Measurements from ENCODE around the gene PLEKHG5.
"Not testable (repeated sequence)": the region's sequence is repeated elsewhere in the genome, so short reads cannot be mapped to it uniquely, and the experiment has no call there.

The PLEKHG5 gene

GRCh38 chr1:6454856-6455751 is 36.4 kb downstream of the PLEKHG5 start:
- Histone ChIP-seq H3K9me3 (ENCODE audit: insufficient read depth, low read depth, low read length) (no peaks in the 10 kb centered on the region), H3K9ac (ENCODE audit: low read depth, low read length) (no peak overlapping the region), H3K27ac (ENCODE audit: low read length) (no peak overlapping the region), H3K4me3 (ENCODE audit: low read length) (no peak overlapping the region; the same call in 1 of the 2 replicates), H3K27me3 (ENCODE audit: insufficient read depth, low read length) (peaks cover 54% of the 10 kb centered on the region), H3K4me1 (ENCODE audit: insufficient read depth, low read length) (no peaks in the 10 kb centered on the region), H3K36me3 (ENCODE audit: insufficient read depth, low read depth, low read length) (no peaks in the 10 kb centered on the region)

GRCh38 chr1:6453895-6454855 is 37.3 kb downstream of the PLEKHG5 start:
- H3K9me3 ChIP-seq (ENCODE audit: insufficient read depth, low read depth, low read length); H3K36me3 ChIP-seq (ENCODE audit: insufficient read depth, low read depth, low read length); H3K27ac ChIP-seq (ENCODE audit: low read length); H3K4me1 ChIP-seq (ENCODE audit: insufficient read depth, low read length); H3K4me3 ChIP-seq (ENCODE audit: low read length); H3K9ac ChIP-seq (ENCODE audit: low read depth, low read length): not testable (repeated sequence)
- peaks cover 63% of the 10 kb centered on the region for H3K27me3 ChIP-seq (ENCODE audit: insufficient read depth, low read length)

GRCh38 chr1:6450943-6451373 is 40.5 kb downstream of the PLEKHG5 start:
- Histone ChIP-seq H3K4me3 (ENCODE audit: low read length) (no peak overlapping the region), H3K4me1 (ENCODE audit: insufficient read depth, low read length) (peaks cover 8% of the 10 kb centered on the region; the same call in 1 of the 2 replicates), H3K27me3 (ENCODE audit: insufficient read depth, low read length) (peaks cover 71% of the 10 kb centered on the region), H3K36me3 (ENCODE audit: insufficient read depth, low read depth, low read length) (no peaks in the 10 kb centered on the region), H3K9ac (ENCODE audit: low read depth, low read length) (no peak overlapping the region), H3K27ac (ENCODE audit: low read length) (no peak overlapping the region), H3K9me3 (ENCODE audit: insufficient read depth, low read depth, low read length) (no peaks in the 10 kb centered on the region)

DNA sequence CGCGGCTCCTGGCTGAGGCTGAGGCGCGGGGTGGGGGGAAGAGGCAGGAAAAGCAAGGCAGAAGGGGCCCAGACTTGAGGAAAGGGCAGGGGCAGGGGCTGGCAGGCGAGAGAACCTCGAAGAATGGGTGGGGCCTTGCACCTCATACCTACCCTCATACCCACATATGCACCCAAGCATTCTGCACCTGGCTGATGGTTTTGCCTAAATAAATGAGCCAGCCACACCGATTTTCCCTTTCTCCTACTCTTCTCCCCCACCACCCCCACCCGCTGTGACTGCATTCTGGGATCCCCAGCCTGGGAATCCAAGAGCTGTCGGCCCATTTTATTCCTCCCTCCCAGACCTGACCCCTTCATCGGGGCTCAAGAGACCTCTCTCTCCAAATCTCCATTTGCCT is 41.0 kb downstream of the PLEKHG5 start:
- H3K36me3 ChIP-seq (ENCODE audit: insufficient read depth, low read depth, low read length); H3K9ac ChIP-seq (ENCODE audit: low read depth, low read length); H3K4me1 ChIP-seq (ENCODE audit: insufficient read depth, low read length); H3K4me3 ChIP-seq (ENCODE audit: low read length); H3K9me3 ChIP-seq (ENCODE audit: insufficient read depth, low read depth, low read length); H3K27ac ChIP-seq (ENCODE audit: low read length): not testable (repeated sequence)
- peaks cover 67% of the 10 kb centered on the region for H3K27me3 ChIP-seq (ENCODE audit: insufficient read depth, low read length)

- no peak overlapping the region for H3K9ac ChIP-seq (ENCODE audit: low read depth, low read length)
- no peak overlapping the region for H3K4me3 ChIP-seq (ENCODE audit: low read length)
- H3K27ac ChIP-seq (ENCODE audit: low read length), result no peak overlapping the region
- H3K36me3 ChIP-seq (ENCODE audit: insufficient read depth, low read depth, low read length), result no peaks in the 10 kb centered on the region
- no peaks in the 10 kb centered on the region for H3K9me3 ChIP-seq (ENCODE audit: insufficient read depth, low read depth, low read length)
- H3K4me1 ChIP-seq (ENCODE audit: insufficient read depth, low read length), result peaks cover 8% of the 10 kb centered on the region; the same call in 1 of the 2 replicates
- peaks cover 62% of the 10 kb centered on the region for H3K27me3 ChIP-seq (ENCODE audit: insufficient read depth, low read length)
Observed at GRCh38 chr1:6450005-6450450, 41.4 kb downstream of the PLEKHG5 start.

GRCh38 chr1:6448749-6449631 is 42.5 kb downstream of the PLEKHG5 start:
- Histone ChIP-seq H3K27ac (ENCODE audit: low read length) (no peak overlapping the region), H3K9me3 (ENCODE audit: insufficient read depth, low read depth, low read length) (no peaks in the 10 kb centered on the region), H3K9ac (ENCODE audit: low read depth, low read length) (no peak overlapping the region), H3K4me3 (ENCODE audit: low read length) (peak overlapping the region; percentile 42; the same call in 1 of the 2 replicates), H3K4me1 (ENCODE audit: insufficient read depth, low read length) (peaks cover 8% of the 10 kb centered on the region; the same call in 1 of the 2 replicates), H3K36me3 (ENCODE audit: insufficient read depth, low read depth, low read length) (no peaks in the 10 kb centered on the region), H3K27me3 (ENCODE audit: insufficient read depth, low read length) (peaks cover 52% of the 10 kb centered on the region)

DNA sequence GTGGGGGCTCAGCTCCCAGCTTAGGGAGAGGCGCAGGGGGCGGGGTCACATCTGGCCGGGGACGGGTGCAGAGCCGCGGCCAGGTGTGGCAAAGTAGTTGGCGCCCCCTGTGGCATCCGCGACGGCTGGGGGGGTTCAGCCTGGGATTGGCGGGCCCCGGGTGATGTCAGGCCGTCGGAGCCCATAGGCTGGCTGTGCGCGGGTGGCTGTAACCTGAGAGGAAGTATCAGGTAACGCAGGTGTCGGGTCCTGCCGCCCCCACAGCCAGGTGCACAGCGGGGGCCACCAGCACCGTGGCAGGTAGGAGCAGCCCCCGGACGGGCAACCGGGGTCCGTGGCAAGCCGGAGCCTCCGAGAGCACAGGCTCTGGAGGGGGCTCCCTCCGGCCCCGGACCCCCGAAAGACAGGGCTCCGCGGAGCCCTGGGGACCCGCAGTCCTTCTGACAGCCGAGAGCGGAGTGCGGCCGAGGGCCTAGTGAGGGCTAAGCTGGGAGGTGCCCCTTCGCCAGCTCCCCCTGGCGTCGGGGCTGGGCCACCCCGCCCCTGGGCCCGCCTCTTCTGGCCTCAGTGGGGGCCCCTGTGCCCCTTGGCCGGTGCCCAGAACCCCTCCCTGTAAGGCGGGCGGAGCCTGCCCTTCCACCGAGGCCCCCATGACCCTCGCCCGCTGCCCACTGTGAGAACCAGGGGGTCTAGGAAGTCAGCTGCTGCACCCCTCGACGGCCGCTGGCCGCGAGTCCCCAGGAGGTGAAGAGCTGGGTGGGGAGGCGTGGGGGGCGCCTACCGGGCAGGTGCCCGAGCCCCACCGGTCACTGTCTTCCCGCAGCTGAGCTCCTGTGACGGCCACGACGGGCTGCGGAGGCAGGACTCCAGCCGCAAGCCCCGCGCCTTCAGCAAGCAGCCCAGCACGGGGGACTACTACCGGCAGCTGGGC is 43.4 kb downstream of the PLEKHG5 start:
- Histone ChIP-seq H3K36me3 (ENCODE audit: insufficient read depth, low read depth, low read length) (no peaks in the 10 kb centered on the region), H3K9me3 (ENCODE audit: insufficient read depth, low read depth, low read length) (no peaks in the 10 kb centered on the region), H3K27me3 (ENCODE audit: insufficient read depth, low read length) (peaks cover 43% of the 10 kb centered on the region), H3K4me1 (ENCODE audit: insufficient read depth, low read length) (peaks cover 8% of the 10 kb centered on the region; the same call in 1 of the 2 replicates), H3K9ac (ENCODE audit: low read depth, low read length) (peak overlapping the region; percentile 61; the same call in 1 of the 2 replicates), H3K4me3 (ENCODE audit: low read length) (peak overlapping the region; percentile 64; the same call in 1 of the 2 replicates), H3K27ac (ENCODE audit: low read length) (no peak overlapping the region)

GRCh38 chr1:6447016-6447817 is 44.2 kb downstream of the PLEKHG5 start:
- no peaks in the 10 kb centered on the region for H3K9me3 ChIP-seq (ENCODE audit: insufficient read depth, low read depth, low read length)
- peak overlapping the region; percentile 61; the same call in 1 of the 2 replicates for H3K9ac ChIP-seq (ENCODE audit: low read depth, low read length)
- H3K4me1 ChIP-seq (ENCODE audit: insufficient read depth, low read length), result peaks cover 8% of the 10 kb centered on the region; the same call in 1 of the 2 replicates
- H3K27ac ChIP-seq (ENCODE audit: low read length), result peak overlapping the region; percentile 24
- H3K4me3 ChIP-seq (ENCODE audit: low read length), result peak overlapping the region; percentile 64
- H3K27me3 ChIP-seq (ENCODE audit: insufficient read depth, low read length), result peaks cover 34% of the 10 kb centered on the region
- no peaks in the 10 kb centered on the region for H3K36me3 ChIP-seq (ENCODE audit: insufficient read depth, low read depth, low read length)

DNA sequence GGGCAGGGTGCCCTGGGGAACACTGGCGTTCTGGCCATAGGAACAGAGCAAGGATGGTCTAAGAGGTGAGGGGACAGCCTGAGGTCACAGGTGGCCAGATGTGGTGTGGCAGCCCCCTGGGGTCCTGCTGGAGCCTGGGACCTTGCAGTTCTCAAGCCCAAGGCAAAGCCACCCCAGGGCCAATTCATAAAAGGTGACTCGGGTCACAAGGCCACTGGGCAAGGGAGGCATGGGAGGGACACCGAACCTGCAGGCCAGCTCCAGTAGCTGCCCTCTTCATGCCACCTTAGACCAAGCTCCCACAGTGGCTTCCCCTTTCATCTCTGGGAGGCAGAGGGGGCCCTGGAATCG is 44.8 kb downstream of the PLEKHG5 start:
- Histone ChIP-seq H3K27ac (ENCODE audit: low read length) (peak overlapping the region; percentile 24), H3K27me3 (ENCODE audit: insufficient read depth, low read length) (peaks cover 39% of the 10 kb centered on the region), H3K36me3 (ENCODE audit: insufficient read depth, low read depth, low read length) (no peaks in the 10 kb centered on the region), H3K9me3 (ENCODE audit: insufficient read depth, low read depth, low read length) (no peaks in the 10 kb centered on the region), H3K4me3 (ENCODE audit: low read length) (peak overlapping the region; percentile 64; the same call in 1 of the 2 replicates), H3K4me1 (ENCODE audit: insufficient read depth, low read length) (peaks cover 8% of the 10 kb centered on the region; the same call in 1 of the 2 replicates), H3K9ac (ENCODE audit: low read depth, low read length) (peak overlapping the region; percentile 61; the same call in 1 of the 2 replicates)
